ENCODE measurements around the gene WDSUB1.

GRCh38 chr2:159234868-159235267 is 51.6 kb downstream of the WDSUB1 start:
- no peak for TF ChIP-seq JUND (IDR thresholded peaks at IDR 0.05)
- no peak for TF ChIP-seq CTCF (IDR thresholded peaks at IDR 0.05)
- no peak for TF ChIP-seq SIN3A (IDR thresholded peaks at IDR 0.05; ENCODE audit: borderline replicate concordance, low read depth, low read length)
- no peak for TF ChIP-seq ZBTB33 (IDR thresholded peaks at IDR 0.05; ENCODE audit: borderline replicate concordance, low read depth)
- TF ChIP-seq TEAD4 (IDR thresholded peaks at IDR 0.05; ENCODE audit: borderline replicate concordance, insufficient read depth), result no peak
- TF ChIP-seq TAF1 (IDR thresholded peaks at IDR 0.05; ENCODE audit: borderline replicate concordance, low read depth, low read length), result no peak
- TF ChIP-seq NFIC (IDR thresholded peaks at IDR 0.05; ENCODE audit: borderline replicate concordance), result no peak
- no peak for TF ChIP-seq EP300 (IDR thresholded peaks at IDR 0.05; ENCODE audit: borderline replicate concordance in 1 of 2, low read depth in 1 of 2, low read length in 1 of 2)
- no peak for TF ChIP-seq USF1 (IDR thresholded peaks at IDR 0.05; ENCODE audit: borderline replicate concordance, low read depth)
- no peak for TF ChIP-seq REST (IDR thresholded peaks at IDR 0.05; ENCODE audit: low read depth, low read length)
- TF ChIP-seq CHD2 (IDR thresholded peaks at IDR 0.05; ENCODE audit: low read length, partially characterized antibody), result no peak
- TF ChIP-seq ELF1 (IDR thresholded peaks at IDR 0.05), result no peak
- TF ChIP-seq RFX5 (IDR thresholded peaks at IDR 0.05; ENCODE audit: low read length), result no peak
